Cerebellar cortex (tissue), 1 donor: ENCODE results near the gene PRAMEF4.
"Not testable (repeated sequence)": the region's sequence is repeated elsewhere in the genome, so short reads cannot be mapped to it uniquely, and the experiment has no call there.

ENCODE experiments used
- DNase-seq: peaks from one replicate; pipeline ENCODE4 v3.0.0-alpha.2; 2015; ENCODE audit warnings: low spot score

The PRAMEF4 gene

GRCh38 chr1:12886101-12886500, at the start of gene PRAMEF4:
TSS of gene PRAMEF4 (minus strand) at chr1:12886201. CDS start at chr1:12883394, 2,807 bp downstream.
- not testable (repeated sequence) for DNase-seq

- not testable (repeated sequence) for DNase-seq
Measured at GRCh38 chr1:12924368-12924767, 38.4 kb upstream of the PRAMEF4 start.

- DNase-seq = not testable (repeated sequence)
Measured at GRCh38 chr1:12921749-12922148, 35.7 kb upstream of the PRAMEF4 start.

- DNase-seq = not testable (repeated sequence)
Measured at GRCh38 chr1:12916310-12916709, 30.3 kb upstream of the PRAMEF4 start, which contains the start of gene PRAMEF7. TSS of gene PRAMEF7 (plus strand) at chr1:12916610. CDS start at chr1:12917693, 1,083 bp downstream.

- not testable (repeated sequence) for DNase-seq
Measured at GRCh38 chr1:12903793-12904572, 18.0 kb upstream of the PRAMEF4 start.

- DNase-seq = not testable (repeated sequence)
Measured at GRCh38 chr1:12899186-12899585, 13.2 kb upstream of the PRAMEF4 start.

GRCh38 chr1:12898170-12898569, 12.2 kb upstream of the PRAMEF4 start, which contains the start of gene PRAMEF10:
TSS of gene PRAMEF10 (minus strand) at chr1:12898270. CDS start at chr1:12895847, 2,423 bp downstream.
- DNase-seq = not testable (repeated sequence)

DNA sequence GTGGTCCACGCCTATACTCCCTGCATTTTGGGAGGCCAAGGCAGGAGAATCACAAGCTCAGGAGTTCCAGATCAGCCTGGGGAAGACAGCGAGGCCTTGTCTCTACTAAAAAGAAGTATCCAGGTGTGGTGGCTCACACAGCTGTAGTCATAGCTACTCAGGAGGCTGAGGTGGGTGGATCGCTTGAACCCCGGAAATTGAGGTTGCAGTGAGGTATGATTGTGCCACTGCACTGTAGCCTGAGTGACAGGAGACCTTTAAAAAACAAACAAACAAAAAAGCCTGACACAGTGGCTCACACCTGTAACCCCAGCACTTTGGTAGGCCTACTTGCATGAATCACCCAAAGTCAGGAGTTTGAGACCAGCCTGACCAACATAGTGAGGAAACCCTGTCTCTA, 7.5 kb downstream of the PRAMEF4 start:
- DNase-seq = not testable (repeated sequence)

DNA sequence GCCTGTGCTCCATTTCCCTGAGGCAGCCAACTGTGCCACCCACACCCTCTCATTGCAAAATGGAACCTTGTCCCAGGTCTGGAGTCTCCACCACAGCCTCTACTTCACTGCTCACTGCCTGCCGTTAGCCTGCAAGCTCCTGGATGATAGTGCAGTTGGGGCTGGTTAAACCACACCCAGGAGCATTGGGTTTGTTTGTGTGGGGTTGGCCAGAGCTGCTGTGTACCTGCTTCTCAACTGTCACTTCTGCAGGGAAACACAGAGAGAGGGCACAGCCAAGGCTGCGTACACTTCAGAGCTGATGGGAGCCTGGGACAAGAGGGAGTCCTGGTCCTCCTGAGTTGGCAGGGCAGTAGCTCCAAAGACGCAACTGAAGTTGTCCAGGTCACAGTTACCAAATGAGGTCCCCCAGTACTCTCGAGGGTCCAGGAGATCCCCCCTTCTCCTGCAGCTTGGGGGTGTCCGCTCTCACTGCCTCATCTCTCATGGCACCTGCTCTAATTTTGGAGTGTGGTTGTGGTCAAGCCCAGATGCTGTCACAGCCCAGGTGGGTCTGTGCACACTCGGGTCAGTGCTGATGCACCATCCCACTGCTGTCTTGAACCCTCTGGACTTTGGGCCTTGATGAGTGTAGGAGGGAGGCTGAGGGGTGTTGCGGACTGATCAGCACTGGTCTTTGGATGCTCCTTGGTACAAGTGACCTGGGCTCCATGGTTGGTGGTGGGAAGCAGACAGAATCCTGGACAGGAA, 22.7 kb downstream of the PRAMEF4 start:
- DNase-seq = not testable (repeated sequence)

- DNase-seq = not testable (repeated sequence)
Measured at GRCh38 chr1:12856786-12857185, 29.2 kb downstream of the PRAMEF4 start, which contains the start of gene PRAMEF2. TSS of gene PRAMEF2 (plus strand) at chr1:12857086. CDS start at chr1:12859010, 1,924 bp downstream.

GRCh38 chr1:12851779-12852178, 34.2 kb downstream of the PRAMEF4 start:
- no peak for DNase-seq

GRCh38 chr1:12848620-12849019, 37.4 kb downstream of the PRAMEF4 start, which contains the start of gene HNRNPCL1:
TSS of gene HNRNPCL1 (minus strand) at chr1:12848720. CDS start at chr1:12848289, 431 bp downstream.
- DNase-seq = not testable (repeated sequence)

DNA sequence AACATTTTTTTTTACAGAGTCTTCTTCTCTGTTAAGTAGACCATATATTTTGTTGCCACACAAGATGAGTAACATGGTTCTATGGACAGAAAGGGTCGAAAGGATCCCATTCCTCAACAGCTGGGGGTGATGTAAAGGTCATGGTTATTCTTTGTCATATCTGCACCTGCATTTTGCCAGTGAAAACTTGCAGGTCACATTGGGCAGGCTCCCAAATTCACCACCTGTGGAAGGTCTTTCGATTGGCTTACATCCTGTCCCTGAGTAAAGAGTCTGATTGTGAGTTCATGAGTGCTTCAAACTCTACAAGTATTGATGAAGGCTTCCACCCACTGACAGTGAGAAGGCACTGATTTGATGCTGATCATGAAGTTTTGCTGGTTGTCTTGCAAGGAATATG, 52.8 kb downstream of the PRAMEF4 start:
- DNase-seq = not testable (repeated sequence)

DNA sequence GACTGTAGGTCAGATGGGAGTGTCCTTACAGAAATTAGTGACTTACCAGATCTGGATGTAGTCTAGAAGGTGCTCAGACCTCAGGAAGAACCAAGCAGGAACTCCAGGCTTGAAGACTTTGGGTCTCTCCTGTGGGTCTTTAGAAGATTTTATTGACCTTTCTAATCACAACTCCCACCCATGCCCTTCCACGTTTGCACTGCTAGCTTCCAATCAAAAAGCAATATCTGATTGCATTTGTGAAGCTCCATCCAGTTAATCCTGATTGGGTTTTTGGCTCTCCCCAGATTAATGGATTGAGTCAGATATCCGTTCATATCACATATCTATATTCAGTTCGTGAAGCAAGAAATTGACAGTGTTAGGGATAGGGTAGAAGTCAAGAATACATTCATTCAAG, 54.7 kb downstream of the PRAMEF4 start, which contains the start of gene PRAMEF11:
Gene PRAMEF11 (minus strand): TSS at position 101 of the 400 bp plus-strand sequence. CDS start 2,621 bp downstream, outside the sequence.
- not testable (repeated sequence) for DNase-seq
